ENCODE results near the gene CSTF1. TPM values are rescaled to one million over a fixed set of nuclear protein-coding genes. Genes with fewer than 3 reads are reported as not detected.

The CSTF1 gene
- total RNA-seq, 1 donor from 2014 or later: 36.8 TPM

DNA sequence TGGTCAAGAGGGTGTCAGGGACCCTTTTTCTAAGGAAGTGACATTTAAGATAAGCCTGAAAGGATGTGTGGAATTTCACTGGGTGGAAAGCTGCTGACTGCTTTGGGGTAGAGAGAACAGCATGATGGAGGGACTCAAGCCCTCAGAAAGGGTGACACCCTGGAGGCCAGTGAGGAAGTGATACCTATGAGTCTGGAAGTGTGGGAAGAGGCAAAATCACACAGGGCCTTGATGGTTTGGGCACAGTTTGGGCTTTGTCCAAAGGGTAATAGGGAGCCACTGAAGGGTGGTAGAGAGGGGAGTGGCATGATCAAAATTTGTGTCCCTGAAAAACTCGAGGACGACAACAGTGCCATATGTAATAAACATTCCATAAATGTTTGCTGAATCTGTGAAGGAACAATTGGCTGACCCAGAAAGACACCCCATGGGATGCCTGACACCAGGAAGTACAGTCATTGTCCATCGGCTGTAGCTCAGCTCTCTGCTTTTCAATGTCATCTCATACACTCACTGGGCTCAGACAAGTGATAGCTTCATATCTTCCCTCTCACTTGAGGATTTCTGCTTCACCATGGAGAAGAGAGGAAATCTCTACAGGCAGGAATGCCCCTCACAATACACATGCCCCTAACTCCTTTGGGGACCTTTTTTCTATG is 40.9 kb downstream of the CSTF1 start:
- peak in 1 of 2 experiments; percentile 14 for DNase-seq (ENCODE audit: low spot score in 2 of 2, unreplicated experiment in 2 of 2)
- no peaks in the 10 kb centered on the region for H3K9me3 Mint-ChIP-seq
- peaks cover 10% of the 10 kb centered on the region for H3K4me1 Mint-ChIP-seq
- H3K27me3 Mint-ChIP-seq (ENCODE audit: low read depth): no peaks in the 10 kb centered on the region
- H3K36me3 Mint-ChIP-seq: no peaks in the 10 kb centered on the region
- no peak overlapping the region for H3K27ac Mint-ChIP-seq
- H3K4me3 Mint-ChIP-seq: no peak overlapping the region
- TF ChIP-seq, protein P1, sequence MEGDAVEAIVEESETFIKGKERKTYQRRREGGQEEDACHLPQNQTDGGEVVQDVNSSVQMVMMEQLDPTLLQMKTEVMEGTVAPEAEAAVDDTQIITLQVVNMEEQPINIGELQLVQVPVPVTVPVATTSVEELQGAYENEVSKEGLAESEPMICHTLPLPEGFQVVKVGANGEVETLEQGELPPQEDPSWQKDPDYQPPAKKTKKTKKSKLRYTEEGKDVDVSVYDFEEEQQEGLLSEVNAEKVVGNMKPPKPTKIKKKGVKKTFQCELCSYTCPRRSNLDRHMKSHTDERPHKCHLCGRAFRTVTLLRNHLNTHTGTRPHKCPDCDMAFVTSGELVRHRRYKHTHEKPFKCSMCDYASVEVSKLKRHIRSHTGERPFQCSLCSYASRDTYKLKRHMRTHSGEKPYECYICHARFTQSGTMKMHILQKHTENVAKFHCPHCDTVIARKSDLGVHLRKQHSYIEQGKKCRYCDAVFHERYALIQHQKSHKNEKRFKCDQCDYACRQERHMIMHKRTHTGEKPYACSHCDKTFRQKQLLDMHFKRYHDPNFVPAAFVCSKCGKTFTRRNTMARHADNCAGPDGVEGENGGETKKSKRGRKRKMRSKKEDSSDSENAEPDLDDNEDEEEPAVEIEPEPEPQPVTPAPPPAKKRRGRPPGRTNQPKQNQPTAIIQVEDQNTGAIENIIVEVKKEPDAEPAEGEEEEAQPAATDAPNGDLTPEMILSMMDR (IDR thresholded peaks at IDR 0.05; ENCODE audit: unreplicated experiment): no peak

DNA sequence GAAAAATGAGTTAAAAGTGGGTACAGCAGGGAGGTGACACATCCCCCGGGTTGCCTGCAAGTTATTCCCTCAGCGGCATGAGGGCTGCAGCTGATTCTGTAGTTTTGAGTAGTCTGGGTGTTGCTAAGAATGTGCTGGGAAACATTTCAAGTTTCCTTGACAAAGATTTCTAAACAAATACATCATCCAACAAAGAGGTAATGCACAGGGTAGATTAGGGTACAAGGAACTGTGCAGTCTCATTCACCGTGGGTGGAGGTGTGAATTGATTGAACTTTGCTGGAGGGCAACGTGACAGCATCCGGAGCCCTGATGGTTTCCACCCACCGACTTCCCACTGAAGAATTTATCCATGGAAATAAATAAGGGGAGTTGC is 41.4 kb downstream of the CSTF1 start:
- Mint-ChIP-seq H3K27me3 (ENCODE audit: low read depth) (no peaks in the 10 kb centered on the region), H3K4me1 (peaks cover 10% of the 10 kb centered on the region), H3K36me3 (no peaks in the 10 kb centered on the region), H3K9me3 (no peaks in the 10 kb centered on the region), H3K4me3 (no peak overlapping the region), H3K27ac (no peak overlapping the region)
- peak in 1 of 2 experiments; percentile 5 for DNase-seq (ENCODE audit: low spot score in 2 of 2, unreplicated experiment in 2 of 2)
- TF ChIP-seq, protein P1 (IDR thresholded peaks at IDR 0.05; ENCODE audit: unreplicated experiment): no peak

DNA sequence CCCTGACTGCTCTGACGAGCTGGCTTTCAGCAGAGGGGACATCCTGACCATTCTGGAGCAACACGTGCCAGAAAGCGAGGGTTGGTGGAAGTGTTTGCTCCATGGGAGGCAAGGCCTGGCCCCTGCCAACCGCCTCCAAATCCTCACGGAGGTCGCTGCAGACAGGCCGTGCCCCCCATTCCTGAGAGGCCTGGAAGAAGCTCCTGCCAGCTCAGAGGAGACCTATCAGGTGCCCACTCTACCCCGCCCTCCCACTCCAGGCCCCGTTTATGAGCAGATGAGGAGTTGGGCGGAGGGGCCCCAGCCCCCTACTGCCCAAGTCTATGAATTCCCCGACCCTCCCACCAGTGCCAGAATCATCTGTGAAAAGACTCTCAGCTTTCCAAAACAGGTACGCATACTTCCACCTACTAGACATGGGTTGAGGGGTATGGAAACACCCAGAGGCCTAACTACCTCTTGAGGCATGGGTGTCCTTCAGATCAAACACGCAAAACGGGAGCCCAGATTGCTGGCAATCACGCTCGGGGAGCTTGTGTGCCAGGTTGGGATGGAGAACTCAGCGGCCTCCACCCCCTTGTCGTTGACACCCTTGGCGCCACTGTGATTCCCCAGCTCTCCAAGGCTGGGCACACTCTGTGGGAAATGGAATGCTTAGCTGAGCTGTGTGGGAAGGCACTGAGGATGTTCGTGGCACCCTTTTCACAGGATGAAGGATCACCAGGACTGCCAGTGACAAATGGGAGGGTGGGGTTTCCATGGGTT is 44.9 kb downstream of the CSTF1 start:
- Mint-ChIP-seq H3K9me3 (no peaks in the 10 kb centered on the region), H3K36me3 (no peaks in the 10 kb centered on the region), H3K27ac (no peak overlapping the region), H3K27me3 (ENCODE audit: low read depth) (no peaks in the 10 kb centered on the region), H3K4me3 (no peak overlapping the region), H3K4me1 (peaks cover 23% of the 10 kb centered on the region)
- peak in 1 of 2 experiments; percentile 22 for DNase-seq (ENCODE audit: low spot score in 2 of 2, unreplicated experiment in 2 of 2)
- TF ChIP-seq, protein P1 (IDR thresholded peaks at IDR 0.05; ENCODE audit: unreplicated experiment): no peak

DNA sequence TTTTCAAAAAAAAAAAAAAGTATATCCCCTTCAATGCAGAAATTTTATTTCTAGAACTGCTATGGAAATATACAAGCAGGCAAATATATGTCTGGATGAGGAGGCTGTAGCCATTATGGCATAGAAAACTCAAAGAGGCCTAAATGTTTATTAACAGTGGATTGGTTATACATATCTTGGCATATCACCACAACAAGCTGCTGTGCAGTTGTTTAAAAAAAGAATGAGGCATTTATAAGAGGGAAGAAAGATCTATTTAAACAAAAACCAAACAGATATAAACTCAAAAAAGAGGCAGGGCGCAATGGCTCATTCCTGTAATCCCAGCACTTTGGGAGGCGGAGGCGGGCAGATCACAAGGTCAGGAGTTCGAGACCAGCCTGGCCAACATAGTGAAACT is 45.8 kb downstream of the CSTF1 start:
- DNase-seq (ENCODE audit: low spot score in 2 of 2, unreplicated experiment in 2 of 2): no peak
- no peak overlapping the region for H3K4me3 Mint-ChIP-seq
- H3K9me3 Mint-ChIP-seq: no peaks in the 10 kb centered on the region
- no peak overlapping the region for H3K27ac Mint-ChIP-seq
- H3K36me3 Mint-ChIP-seq: no peaks in the 10 kb centered on the region
- H3K4me1 Mint-ChIP-seq: peaks cover 24% of the 10 kb centered on the region
- TF ChIP-seq, protein P1 (IDR thresholded peaks at IDR 0.05; ENCODE audit: unreplicated experiment): no peak
- no peaks in the 10 kb centered on the region for H3K27me3 Mint-ChIP-seq (ENCODE audit: low read depth)

DNA sequence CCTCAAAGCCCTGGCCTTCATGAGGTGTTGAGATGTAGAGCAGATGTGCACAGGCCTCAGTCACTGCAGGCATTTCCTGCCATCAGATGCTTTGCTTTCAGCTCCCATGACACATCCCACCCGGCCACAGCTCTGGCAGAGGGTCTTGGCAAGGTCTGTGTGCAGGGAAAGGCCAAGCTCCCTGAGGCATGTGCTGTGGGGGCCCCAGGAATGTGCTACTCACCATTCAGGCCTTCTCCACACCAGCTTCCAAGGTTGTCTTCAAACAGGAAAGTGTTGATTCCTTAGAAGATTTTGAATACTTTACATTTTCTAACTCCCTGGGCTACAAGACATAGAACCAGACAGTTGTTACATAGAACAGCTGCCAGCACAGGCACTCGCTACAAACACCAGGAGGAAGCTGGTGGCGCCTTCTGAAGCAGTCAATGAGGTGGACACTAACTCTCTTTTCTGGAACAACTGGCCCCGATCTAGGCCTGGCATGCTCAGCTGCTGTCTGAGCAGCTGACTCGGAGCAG is 47.4 kb downstream of the CSTF1 start:
- TF ChIP-seq, protein P1 (IDR thresholded peaks at IDR 0.05; ENCODE audit: unreplicated experiment): no peak
- H3K36me3 Mint-ChIP-seq: no peaks in the 10 kb centered on the region
- peak overlapping the region; percentile 65 for H3K27ac Mint-ChIP-seq
- H3K9me3 Mint-ChIP-seq: no peaks in the 10 kb centered on the region
- DNase-seq (ENCODE audit: low spot score in 2 of 2, unreplicated experiment in 2 of 2): peak in 1 of 2 experiments; percentile 41
- peaks cover 3% of the 10 kb centered on the region for H3K27me3 Mint-ChIP-seq (ENCODE audit: low read depth)
- peaks cover 18% of the 10 kb centered on the region for H3K4me1 Mint-ChIP-seq
- no peak overlapping the region for H3K4me3 Mint-ChIP-seq

Data from mesothelial cell of epicardium (in vitro differentiated cells).